GM23338 (cell line): Measurements from ENCODE around the gene BMS1. TPM values are rescaled to one million over a fixed set of nuclear protein-coding genes. Genes with fewer than 3 reads are reported as not detected.

Experiments
- ATAC-seq: fragments of 200-7000 bp; cut with Tn5 transposase; 3 replicates; pipeline ENCODE4 v1.9.1; 2020
- DNase-seq: peaks from one replicate; pipeline ENCODE4 v3.0.0-alpha.2; 2015; ENCODE audit warnings: low spot score
- H2AFZ ChIP-seq: fragments of 200-600 bp; sonication (generic); 2 replicates; pipeline ENCODE4 v1.8.0; 2016; ENCODE audit warnings: antibody characterized with exemption, mild to moderate bottlenecking, moderate library complexity
- H3F3A ChIP-seq: fragments of 200-600 bp; sonication (generic); replicated peaks from 2 replicates; pipeline ENCODE4 v1.8.0; 2017; ENCODE audit warnings: antibody characterized with exemption, mixed run types, low read depth
- H3K27ac ChIP-seq: fragments of 200-600 bp; sonication (generic); 2 replicates; pipeline ENCODE4 v1.6.1; 2016; ENCODE audit warnings: low read depth
- H3K27me3 ChIP-seq: fragments of 200-600 bp; sonication (generic); 2 replicates; pipeline ENCODE4 v1.8.0; 2016; ENCODE audit warnings: mild to moderate bottlenecking, mixed run types, moderate library complexity; ENCODE audit not compliant: insufficient read depth
- H3K36me3 ChIP-seq: fragments of 200-600 bp; sonication (generic); 2 replicates; pipeline ENCODE4 v1.8.0; 2016; ENCODE audit warnings: mild to moderate bottlenecking; ENCODE audit not compliant: insufficient read depth
- H3K4me1 ChIP-seq: fragments of 200-600 bp; sonication (generic); 2 replicates; pipeline ENCODE4 v1.8.0; 2016; ENCODE audit warnings: mild to moderate bottlenecking, moderate library complexity; ENCODE audit not compliant: insufficient read depth
- H3K4me2 ChIP-seq: fragments of 200-600 bp; sonication (generic); 2 replicates; pipeline ENCODE4 v1.7.1; 2017; ENCODE audit warnings: mixed run types
- H3K4me3 ChIP-seq: fragments of 200-600 bp; sonication (generic); 2 replicates; pipeline ENCODE4 v1.6.1; 2016; ENCODE audit warnings: mixed run types
- H3K79me2 ChIP-seq: fragments of 200-600 bp; sonication (generic); replicated peaks from 2 replicates; pipeline ENCODE4 v1.8.0; 2017; ENCODE audit warnings: mild to moderate bottlenecking; ENCODE audit not compliant: insufficient read depth
- H3K9me2 ChIP-seq: fragments of 200-600 bp; sonication (generic); 2 replicates; pipeline ENCODE4 v1.8.0; 2017; ENCODE audit not compliant: insufficient read depth
- H4K20me1 ChIP-seq: fragments of 200-600 bp; sonication (generic); replicated peaks from 2 replicates; pipeline ENCODE4 v1.8.0; 2017; ENCODE audit warnings: mild to moderate bottlenecking; ENCODE audit not compliant: insufficient read depth
- H3K27ac Mint-ChIP-seq: 2 replicates; pipeline ENCODE4 v1.8.0; 2020; ENCODE audit warnings: inconsistent platforms, mild to moderate bottlenecking, moderate library complexity, mixed read lengths
- H3K27me3 Mint-ChIP-seq: 3 replicates; pipeline ENCODE4 v1.8.0; 2022; ENCODE audit warnings: low read depth, mild to moderate bottlenecking, moderate library complexity, mixed read lengths, inconsistent platforms; ENCODE audit not compliant: insufficient read depth, poor library complexity
- H3K36me3 Mint-ChIP-seq: 3 replicates; pipeline ENCODE4 v1.8.0; 2021; ENCODE audit warnings: low read depth, mild to moderate bottlenecking, inconsistent platforms, moderate library complexity, mixed read lengths
- H3K4me1 Mint-ChIP-seq: 3 replicates; pipeline ENCODE4 v1.8.0; 2020; ENCODE audit warnings: mild to moderate bottlenecking, inconsistent platforms, mixed read lengths
- H3K4me3 Mint-ChIP-seq: 3 replicates; pipeline ENCODE4 v1.8.0; 2021; ENCODE audit warnings: moderate library complexity, mild to moderate bottlenecking, inconsistent platforms, mixed read lengths
- H3K9me3 Mint-ChIP-seq: 3 replicates; pipeline ENCODE4 v1.8.0; 2020; ENCODE audit warnings: moderate library complexity, mild to moderate bottlenecking, inconsistent platforms, mixed read lengths
- CREB1 ChIP-seq: fragments of 250-450 bp; sonication (Bioruptor Pico); IDR thresholded peaks from 2 replicates; pipeline ENCODE4 v1.5.0; 2020; ENCODE audit warnings: low read depth, mild to moderate bottlenecking, moderate library complexity
- CTCF ChIP-seq, 2 experiments: fragments of 200-600 bp in 1 of 2; sonication (generic) in 1 of 2; conservative IDR thresholded peaks; 2 replicates each; pipeline versions ENCODE4 v1.5.1 to v1.6.1; 2016 to 2017; ENCODE audit warnings: antibody characterized with exemption in 2 of 2, low read depth in 2 of 2, mild to moderate bottlenecking in 2 of 2, moderate library complexity in 1 of 2
- EZH2 ChIP-seq: fragments of 200-600 bp; sonication (generic); IDR thresholded peaks from one replicate; pipeline ENCODE4 v1.8.0; 2017; ENCODE audit warnings: antibody characterized with exemption, mild to moderate bottlenecking, low read depth; ENCODE audit not compliant: unreplicated experiment
- EZH2phosphoT487 ChIP-seq: fragments of 200-600 bp; sonication (generic); IDR thresholded peaks from one replicate; pipeline ENCODE4 v1.8.1; 2018; ENCODE audit warnings: antibody characterized with exemption; ENCODE audit not compliant: unreplicated experiment
- JUNB ChIP-seq: IDR thresholded peaks from one replicate; pipeline ENCODE4 v1.6.1; 2016; ENCODE audit warnings: antibody characterized with exemption; ENCODE audit not compliant: unreplicated experiment
- NANOG ChIP-seq: IDR thresholded peaks from 2 replicates; pipeline ENCODE4 v1.6.1; 2016; ENCODE audit warnings: antibody characterized with exemption, borderline replicate concordance
- POLR2AphosphoS5 ChIP-seq: IDR thresholded peaks from 2 replicates; pipeline ENCODE4 v1.6.1; 2016; ENCODE audit warnings: antibody characterized with exemption, low read depth
- REST ChIP-seq: IDR thresholded peaks from one replicate; pipeline ENCODE4 v1.6.1; 2018; ENCODE audit warnings: antibody characterized with exemption; ENCODE audit not compliant: unreplicated experiment
- STAT1 ChIP-seq: IDR thresholded peaks from one replicate; pipeline ENCODE4 v1.6.1; 2016; ENCODE audit warnings: antibody characterized with exemption; ENCODE audit not compliant: unreplicated experiment
- ZNF114 ChIP-seq: fragments of 250-450 bp; sonication (Bioruptor Pico); IDR thresholded peaks from 2 replicates; pipeline ENCODE4 v1.5.0; 2020; ENCODE audit warnings: mild to moderate bottlenecking, moderate library complexity
- ZNF331 ChIP-seq: fragments of 250-450 bp; sonication (Bioruptor Pico); IDR thresholded peaks from 2 replicates; pipeline ENCODE4 v1.5.0; 2020; ENCODE audit warnings: low read depth, mild to moderate bottlenecking, moderate library complexity
- ZNF462 ChIP-seq: fragments of 250-450 bp; sonication (Bioruptor Pico); IDR thresholded peaks from 2 replicates; pipeline ENCODE4 v1.5.0; 2020; ENCODE audit warnings: mild to moderate bottlenecking, moderate library complexity
- polyA plus RNA-seq: library from polyadenylated mRNA; unstranded; fragments of >200 nt; fragmentation: Nextera tagmentation; extraction: Ambion mirVana; gene quantifications from 2 replicates; pipeline ENCODE4 v1.2.1, GENCODE V29; 2016
- total RNA-seq: library from RNA; depleted of rRNA; stranded (reverse); fragments of >200 nt; shearing (Covaris generic); gene quantifications from 2 replicates; pipeline ENCODE4 v1.2.3, GENCODE V29; 2014
- TF ChIP-seq, protein P1 (sequence below): IDR thresholded peaks from 2 replicates; pipeline ENCODE4 v1.6.1; 2016; ENCODE audit warnings: antibody characterized with exemption

The BMS1 gene
- total and polyA plus RNA-seq, 2 experiments from 2014 or later: 26.4 to 37.7 TPM

GRCh38 chr10:42869977-42870350 is 87.4 kb downstream of the BMS1 start:
- Histone ChIP-seq H3K27ac (no peak overlapping the region), H4K20me1 (no peaks in the 10 kb centered on the region), H3K4me2 (no peak overlapping the region), H3K36me3 (no peaks in the 10 kb centered on the region), H3K9me2 (no peaks in the 10 kb centered on the region), H3K27me3 (peaks cover 15% of the 10 kb centered on the region), H3K79me2 (no peaks in the 10 kb centered on the region), H2AFZ (no peak overlapping the region), H3K4me3 (no peak overlapping the region), H3K4me1 (0 out of 2 replicates have a peak, but pooled peaks cover 4% of the 10 kb centered on the region), H3F3A (no peaks in the 10 kb centered on the region)
- H3K27me3 Mint-ChIP-seq: peaks cover 12% of the 10 kb centered on the region
- H3K4me3 Mint-ChIP-seq: no peak overlapping the region
- no peak for ATAC-seq
- H3K36me3 Mint-ChIP-seq: no peaks in the 10 kb centered on the region; the same call in 2 of the 3 replicates
- no peak for DNase-seq
- H3K27ac Mint-ChIP-seq: no peak overlapping the region
- peaks cover 2% of the 10 kb centered on the region; the same call in 2 of the 3 replicates for H3K9me3 Mint-ChIP-seq
- H3K4me1 Mint-ChIP-seq: peaks cover 12% of the 10 kb centered on the region
- TF ChIP-seq NANOG: no peak
- no peak for TF ChIP-seq EZH2
- TF ChIP-seq ZNF331 (CRISPR knock-in tag): no peak
- TF ChIP-seq, protein P1, sequence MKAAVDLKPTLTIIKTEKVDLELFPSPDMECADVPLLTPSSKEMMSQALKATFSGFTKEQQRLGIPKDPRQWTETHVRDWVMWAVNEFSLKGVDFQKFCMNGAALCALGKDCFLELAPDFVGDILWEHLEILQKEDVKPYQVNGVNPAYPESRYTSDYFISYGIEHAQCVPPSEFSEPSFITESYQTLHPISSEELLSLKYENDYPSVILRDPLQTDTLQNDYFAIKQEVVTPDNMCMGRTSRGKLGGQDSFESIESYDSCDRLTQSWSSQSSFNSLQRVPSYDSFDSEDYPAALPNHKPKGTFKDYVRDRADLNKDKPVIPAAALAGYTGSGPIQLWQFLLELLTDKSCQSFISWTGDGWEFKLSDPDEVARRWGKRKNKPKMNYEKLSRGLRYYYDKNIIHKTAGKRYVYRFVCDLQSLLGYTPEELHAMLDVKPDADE: no peak
- no peak for TF ChIP-seq JUNB
- no peak for TF ChIP-seq POLR2AphosphoS5
- no peak for TF ChIP-seq CREB1 (CRISPR knock-in tag)
- TF ChIP-seq CTCF (conservative IDR thresholded peaks at IDR 0.05; ENCODE audit: low read depth in 2 of 2): no peak
- no peak for TF ChIP-seq EZH2phosphoT487
- no peak for TF ChIP-seq STAT1
- no peak for TF ChIP-seq ZNF114 (CRISPR knock-in tag)
- TF ChIP-seq REST: no peak
- TF ChIP-seq ZNF462 (CRISPR knock-in tag): no peak
